CD4-positive, alpha-beta T cell treated with Interleukin-4 for 1 hour (primary cell): Measurements from ENCODE around the gene TBC1D21.
"Not testable (repeated sequence)": the region's sequence is repeated elsewhere in the genome, so short reads cannot be mapped to it uniquely, and the experiment has no call there.

Source experiments
- DNase-seq, 2 donors: peaks; one replicate each; pipeline ENCODE4 v3.0.0-alpha.2; 2020 to 2022

TBC1D21 gene

DNA sequence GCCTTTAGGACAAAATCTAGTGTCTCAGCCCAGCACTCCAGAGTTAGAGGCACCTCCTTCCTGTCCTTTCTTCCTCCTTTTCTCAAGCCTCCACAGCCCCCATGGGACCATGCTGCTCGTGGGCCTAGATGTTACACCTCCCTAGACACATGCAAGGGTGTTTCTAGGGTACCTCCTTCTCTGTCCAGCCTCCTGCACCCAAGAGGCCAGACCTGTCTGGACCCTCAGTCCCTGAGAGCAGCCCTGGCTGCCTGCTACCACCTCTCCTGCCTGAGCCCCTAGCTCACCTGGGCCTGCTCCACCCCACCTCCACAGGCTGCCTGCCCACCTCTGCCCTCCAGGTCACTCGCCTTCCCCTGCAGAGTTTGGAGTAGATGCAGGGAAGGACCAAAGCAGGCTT, 58.1 kb downstream of the TBC1D21 start:
- no peak for DNase-seq

GRCh38 chr15:73932381-73933191, 59.2 kb downstream of the TBC1D21 start:
- DNase-seq, result no peak

DNA sequence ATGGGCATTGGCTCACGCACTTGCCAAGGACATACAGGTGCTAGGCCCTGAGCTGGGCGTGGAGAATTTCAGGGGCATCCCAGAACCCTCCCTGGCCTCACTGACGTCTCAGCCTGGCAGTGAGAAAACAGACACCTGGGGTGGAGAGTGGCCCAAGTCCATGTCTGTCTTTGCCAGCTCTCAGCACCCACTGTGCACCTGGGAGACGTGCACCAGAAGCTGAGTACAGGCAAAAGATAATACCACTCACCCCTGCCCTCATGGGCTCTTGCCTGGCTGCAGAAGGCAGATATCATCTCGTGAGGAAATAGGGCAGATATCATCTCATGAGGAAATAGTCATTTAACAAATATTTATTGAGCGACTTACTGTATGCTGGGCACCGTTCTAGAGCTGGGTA, 60.9 kb downstream of the TBC1D21 start:
- no peak for DNase-seq

GRCh38 chr15:73935547-73935946, 62.2 kb downstream of the TBC1D21 start:
- no peak for DNase-seq

DNA sequence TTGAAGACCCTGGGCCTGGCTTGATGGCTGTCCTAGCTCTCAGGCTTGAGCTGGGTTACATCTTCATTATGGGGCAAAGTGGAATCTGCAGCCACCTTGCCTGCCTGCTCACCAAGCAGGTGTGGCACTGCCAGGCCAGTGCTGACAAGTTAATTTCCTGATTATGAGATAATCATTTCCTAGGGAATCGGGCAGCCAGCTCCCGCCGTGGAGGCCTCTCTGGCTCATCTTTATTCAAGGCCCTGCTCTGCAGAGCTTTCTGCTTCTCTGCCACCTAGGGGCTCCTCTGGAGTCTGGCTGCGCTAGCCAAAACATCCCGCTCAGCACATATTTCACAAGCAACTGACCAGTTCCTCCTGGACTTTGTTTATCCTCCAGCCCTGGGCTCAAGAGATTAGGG, 62.8 kb downstream of the TBC1D21 start:
- DNase-seq, result no peak

DNA sequence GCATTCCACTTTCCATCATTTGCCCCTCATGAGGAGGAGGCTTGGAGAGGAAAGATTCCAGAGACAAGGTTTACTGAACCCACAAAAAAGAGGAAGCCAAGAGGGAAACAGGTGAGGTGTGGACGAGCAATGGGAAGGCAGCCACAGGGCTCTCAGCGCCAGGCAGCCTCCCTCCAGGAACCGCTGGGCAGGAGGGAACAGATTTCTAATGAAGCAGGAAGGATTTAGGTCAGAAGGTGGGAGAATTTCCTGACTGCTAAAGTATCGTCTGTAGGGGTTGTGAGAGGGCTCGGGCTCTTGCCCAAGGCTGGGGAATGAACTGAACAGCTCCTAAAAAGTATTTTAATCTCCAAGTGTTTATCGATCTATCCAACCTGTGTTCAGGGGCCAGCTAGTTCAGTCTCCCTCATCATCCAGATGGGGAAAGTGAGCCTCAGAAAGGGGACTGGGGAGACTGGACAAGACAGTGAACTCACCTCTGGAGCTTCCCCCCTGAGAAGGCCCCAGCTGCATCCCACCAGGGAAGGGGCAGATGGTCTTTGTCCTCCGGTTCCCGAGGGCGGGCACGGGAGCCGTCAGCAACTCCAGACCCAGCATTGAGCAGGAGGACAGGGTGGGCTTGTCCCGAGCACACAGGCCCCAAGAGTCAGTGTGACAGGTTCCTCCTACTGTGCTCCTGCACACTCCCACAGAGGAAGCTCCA, 63.4 kb downstream of the TBC1D21 start:
- no peak for DNase-seq

GRCh38 chr15:73937296-73937695, 63.9 kb downstream of the TBC1D21 start:
- DNase-seq, result no peak

- DNase-seq, result no peak
Observed at GRCh38 chr15:73937726-73938125, 64.4 kb downstream of the TBC1D21 start.

DNA sequence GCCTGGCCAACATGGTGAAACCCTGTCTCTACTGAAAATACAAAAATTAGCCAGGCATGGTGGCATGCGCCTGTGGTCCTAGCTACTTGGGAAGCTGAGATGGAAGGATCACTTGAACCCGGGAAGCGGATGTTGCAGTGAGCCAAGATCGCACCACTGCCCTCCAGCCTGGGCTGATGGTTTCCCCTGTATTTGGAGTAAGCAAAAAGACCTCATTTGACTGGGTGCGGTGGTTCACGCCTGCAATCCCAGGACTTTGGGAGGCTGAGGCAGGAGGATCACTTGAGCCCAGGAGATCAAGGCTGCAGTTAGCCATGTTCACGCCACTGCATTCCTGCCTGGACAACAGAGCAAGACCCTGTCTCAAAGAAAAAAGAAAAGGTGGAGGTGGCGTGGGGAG, 65.2 kb downstream of the TBC1D21 start:
- not testable (repeated sequence) for DNase-seq
